ENCODE results near the gene TNS3.

The TNS3 gene

GRCh38 chr7:47227762-47228177 is 354.1 kb downstream of the TNS3 start:
- Histone ChIP-seq H3K9me3 (replicated peaks; ENCODE audit: insufficient read depth, low read length) (no peaks in the 10 kb centered on the region), H3K27me3 (replicated peaks; ENCODE audit: insufficient read depth, low read length) (no peaks in the 10 kb centered on the region), H3K9me2 (replicated peaks; ENCODE audit: insufficient read depth, low read length) (no peaks in the 10 kb centered on the region), H3K9ac (ENCODE audit: low read length) (no peak overlapping the region), H3K79me2 (ENCODE audit: low read length) (no peaks in the 10 kb centered on the region), H3K27ac (ENCODE audit: low read length) (no peak overlapping the region), H3K36me3 (replicated peaks; ENCODE audit: insufficient read depth, low read length) (no peaks in the 10 kb centered on the region), H3K4me2 (ENCODE audit: low read depth, low read length) (no peak overlapping the region), H3K4me1 (ENCODE audit: low read length) (peaks cover 4% of the 10 kb centered on the region), H3F3A (ENCODE audit: insufficient read depth, low read length) (no peaks in the 10 kb centered on the region), H2AFZ (ENCODE audit: low read length) (no peak overlapping the region), H4K20me1 (ENCODE audit: insufficient read depth, low read length) (no peaks in the 10 kb centered on the region), H3K4me3 (ENCODE audit: low read length) (no peak overlapping the region)
- no peak for DNase-seq
- no peak for TF ChIP-seq EZH2phosphoT487 (IDR thresholded peaks at IDR 0.05; ENCODE audit: low read length)
- TF ChIP-seq CTCF (IDR thresholded peaks at IDR 0.05; ENCODE audit: low read length) = no peak
- TF ChIP-seq EZH2 (optimal IDR thresholded peaks at IDR 0.05; ENCODE audit: low read depth, low read length) = no peak

- Histone ChIP-seq H3K9me2 (replicated peaks; ENCODE audit: insufficient read depth, low read length) (no peaks in the 10 kb centered on the region), H3K4me3 (ENCODE audit: low read length) (no peak overlapping the region), H3K9ac (ENCODE audit: low read length) (no peak overlapping the region), H3F3A (ENCODE audit: insufficient read depth, low read length) (no peaks in the 10 kb centered on the region), H4K20me1 (ENCODE audit: insufficient read depth, low read length) (no peaks in the 10 kb centered on the region), H3K4me2 (ENCODE audit: low read depth, low read length) (no peak overlapping the region), H3K4me1 (ENCODE audit: low read length) (peaks cover 4% of the 10 kb centered on the region), H3K27me3 (replicated peaks; ENCODE audit: insufficient read depth, low read length) (no peaks in the 10 kb centered on the region), H3K79me2 (ENCODE audit: low read length) (no peaks in the 10 kb centered on the region), H2AFZ (ENCODE audit: low read length) (no peak overlapping the region), H3K9me3 (replicated peaks; ENCODE audit: insufficient read depth, low read length) (no peaks in the 10 kb centered on the region), H3K36me3 (replicated peaks; ENCODE audit: insufficient read depth, low read length) (no peaks in the 10 kb centered on the region), H3K27ac (ENCODE audit: low read length) (no peak overlapping the region)
- no peak for DNase-seq
- no peak for TF ChIP-seq EZH2phosphoT487 (IDR thresholded peaks at IDR 0.05; ENCODE audit: low read length)
- TF ChIP-seq EZH2 (optimal IDR thresholded peaks at IDR 0.05; ENCODE audit: low read depth, low read length) = no peak
- no peak for TF ChIP-seq CTCF (IDR thresholded peaks at IDR 0.05; ENCODE audit: low read length)
Measured at GRCh38 chr7:47226696-47227095, 355.2 kb downstream of the TNS3 start.

- TF ChIP-seq CTCF (IDR thresholded peaks at IDR 0.05; ENCODE audit: low read length) (no peak), EZH2phosphoT487 (IDR thresholded peaks at IDR 0.05; ENCODE audit: low read length) (no peak), EZH2 (optimal IDR thresholded peaks at IDR 0.05; ENCODE audit: low read depth, low read length) (no peak)
- Histone ChIP-seq H3K4me3 (ENCODE audit: low read length) (no peak overlapping the region), H3K27me3 (replicated peaks; ENCODE audit: insufficient read depth, low read length) (no peaks in the 10 kb centered on the region), H2AFZ (ENCODE audit: low read length) (0 out of 2 replicates have a peak overlapping the region, but pooled peaks have one; percentile 42), H3K9ac (ENCODE audit: low read length) (no peak overlapping the region), H4K20me1 (ENCODE audit: insufficient read depth, low read length) (no peaks in the 10 kb centered on the region), H3K4me2 (ENCODE audit: low read depth, low read length) (no peak overlapping the region), H3K9me3 (replicated peaks; ENCODE audit: insufficient read depth, low read length) (no peaks in the 10 kb centered on the region), H3K9me2 (replicated peaks; ENCODE audit: insufficient read depth, low read length) (no peaks in the 10 kb centered on the region), H3K79me2 (ENCODE audit: low read length) (no peaks in the 10 kb centered on the region), H3K4me1 (ENCODE audit: low read length) (peaks cover 4% of the 10 kb centered on the region), H3F3A (ENCODE audit: insufficient read depth, low read length) (no peaks in the 10 kb centered on the region), H3K27ac (ENCODE audit: low read length) (no peak overlapping the region), H3K36me3 (replicated peaks; ENCODE audit: insufficient read depth, low read length) (no peaks in the 10 kb centered on the region)
- no peak for DNase-seq
Measured at GRCh38 chr7:47225387-47226131, 356.4 kb downstream of the TNS3 start.
